ENCODE measurements around the gene FXYD4.

Gene FXYD4

GRCh38 chr10:43376046-43376635 is 4.7 kb downstream of the FXYD4 start:
- no peak overlapping the region for H3K4me3 ChIP-seq (ENCODE audit: low read depth, low read length)
- TF ChIP-seq CTCF (IDR thresholded peaks at IDR 0.05; ENCODE audit: borderline replicate concordance, insufficient read depth, low read depth, low read length) = no peak

- no peak overlapping the region for H3K4me3 ChIP-seq (ENCODE audit: low read depth, low read length)
- TF ChIP-seq CTCF (IDR thresholded peaks at IDR 0.05; ENCODE audit: borderline replicate concordance, insufficient read depth, low read depth, low read length) = no peak
These were observed 5.5 kb downstream of the FXYD4 start for GRCh38 chr10:43376828-43377423.

GRCh38 chr10:43377424-43377883 is 6.0 kb downstream of the FXYD4 start:
- no peak overlapping the region for H3K4me3 ChIP-seq (ENCODE audit: low read depth, low read length)
- no peak for TF ChIP-seq CTCF (IDR thresholded peaks at IDR 0.05; ENCODE audit: borderline replicate concordance, insufficient read depth, low read depth, low read length)

- TF ChIP-seq CTCF (IDR thresholded peaks at IDR 0.05; ENCODE audit: borderline replicate concordance, insufficient read depth, low read depth, low read length) = 0 out of 2 replicates have a peak, but pooled peaks have one; percentile 7
- no peak overlapping the region for H3K4me3 ChIP-seq (ENCODE audit: low read depth, low read length)
These were observed 9.3 kb downstream of the FXYD4 start for GRCh38 chr10:43380610-43381222.

GRCh38 chr10:43383204-43383971 is 12.0 kb downstream of the FXYD4 start:
- no peak overlapping the region for H3K4me3 ChIP-seq (ENCODE audit: low read depth, low read length)
- no peak for TF ChIP-seq CTCF (IDR thresholded peaks at IDR 0.05; ENCODE audit: borderline replicate concordance, insufficient read depth, low read depth, low read length)

GRCh38 chr10:43384252-43385221 is 13.1 kb downstream of the FXYD4 start:
- no peak for TF ChIP-seq CTCF (IDR thresholded peaks at IDR 0.05; ENCODE audit: borderline replicate concordance, insufficient read depth, low read depth, low read length)
- H3K4me3 ChIP-seq (ENCODE audit: low read depth, low read length) = no peak overlapping the region
